ENCODE measurements around the gene RNF144B.

GRCh38 chr6:18457065-18457737 is 70.1 kb downstream of the RNF144B start:
- TF ChIP-seq EZH2 (IDR thresholded peaks at IDR 0.05; ENCODE audit: low read depth, unreplicated experiment) (no peak), CTCF (conservative IDR thresholded peaks at IDR 0.05; ENCODE audit: low read depth in 2 of 2) (no peak), REST (IDR thresholded peaks at IDR 0.05; ENCODE audit: unreplicated experiment) (no peak), ZNF114 (CRISPR knock-in tag; IDR thresholded peaks at IDR 0.05) (no peak), POLR2AphosphoS5 (IDR thresholded peaks at IDR 0.05; ENCODE audit: low read depth) (no peak), EZH2phosphoT487 (IDR thresholded peaks at IDR 0.05; ENCODE audit: unreplicated experiment) (no peak), JUNB (IDR thresholded peaks at IDR 0.05; ENCODE audit: unreplicated experiment) (no peak), NANOG (IDR thresholded peaks at IDR 0.05; ENCODE audit: borderline replicate concordance) (no peak), CREB1 (CRISPR knock-in tag; IDR thresholded peaks at IDR 0.05; ENCODE audit: low read depth) (no peak)
